ENCODE results near the gene RIC8B. TPM values are rescaled to one million over a fixed set of nuclear protein-coding genes. Genes with fewer than 3 reads are reported as not detected.

Gene RIC8B
- total RNA-seq, 6 experiments from 2014 or later, result 8.0 to 12.0 (median 10.2) TPM

- DNase-seq, result no peak
- Mint-ChIP-seq H3K4me3 (no peak overlapping the region), H3K4me1 (ENCODE audit: low read depth) (no peaks in the 10 kb centered on the region; the same call in 1 of the 2 replicates), H3K27me3 (ENCODE audit: insufficient read depth) (peaks cover 2% of the 10 kb centered on the region), H3K9me3 (no peaks in the 10 kb centered on the region; the same call in 1 of the 2 replicates), H3K36me3 (ENCODE audit: low read depth) (no peaks in the 10 kb centered on the region), H3K27ac (no peak overlapping the region)
- no peak for TF ChIP-seq CTCF (IDR thresholded peaks at IDR 0.05)
These were observed 24.0 kb upstream of the RIC8B start for GRCh38 chr12:106750524-106750923.

- no peak overlapping the region for H3K4me3 Mint-ChIP-seq
These were observed 21.0 kb upstream of the RIC8B start for GRCh38 chr12:106753526-106753925.

GRCh38 chr12:106754331-106754730 lies 20.2 kb upstream of the RIC8B start:
- Mint-ChIP-seq H3K27me3 (ENCODE audit: insufficient read depth) (peaks cover 2% of the 10 kb centered on the region), H3K9me3 (no peaks in the 10 kb centered on the region; the same call in 1 of the 2 replicates), H3K4me3 (no peak overlapping the region), H3K36me3 (ENCODE audit: low read depth) (no peaks in the 10 kb centered on the region), H3K27ac (no peak overlapping the region), H3K4me1 (ENCODE audit: low read depth) (no peaks in the 10 kb centered on the region; the same call in 1 of the 2 replicates)
- TF ChIP-seq CTCF (IDR thresholded peaks at IDR 0.05), result no peak
- DNase-seq, result no peak

More at GRCh38 chr12:106753526-106753925, 21.0 kb upstream of the RIC8B start:
- TF ChIP-seq CTCF (IDR thresholded peaks at IDR 0.05), result no peak
- H3K27ac Mint-ChIP-seq, result no peak overlapping the region
- H3K4me1 Mint-ChIP-seq (ENCODE audit: low read depth), result no peaks in the 10 kb centered on the region; the same call in 1 of the 2 replicates
- no peaks in the 10 kb centered on the region for H3K36me3 Mint-ChIP-seq (ENCODE audit: low read depth)
- peaks cover 2% of the 10 kb centered on the region for H3K27me3 Mint-ChIP-seq (ENCODE audit: insufficient read depth)
- DNase-seq, result no peak
- no peaks in the 10 kb centered on the region; the same call in 1 of the 2 replicates for H3K9me3 Mint-ChIP-seq

- DNase-seq, result no peak
- Mint-ChIP-seq H3K4me1 (ENCODE audit: low read depth) (peaks cover 6% of the 10 kb centered on the region; the same call in 1 of the 2 replicates), H3K27ac (no peak overlapping the region), H3K36me3 (ENCODE audit: low read depth) (no peaks in the 10 kb centered on the region), H3K9me3 (no peaks in the 10 kb centered on the region; the same call in 1 of the 2 replicates), H3K27me3 (ENCODE audit: insufficient read depth) (peaks cover 2% of the 10 kb centered on the region), H3K4me3 (no peak overlapping the region)
- no peak for TF ChIP-seq CTCF (IDR thresholded peaks at IDR 0.05)
These were observed 16.7 kb upstream of the RIC8B start for GRCh38 chr12:106757623-106758348.

- Mint-ChIP-seq H3K27ac (no peak overlapping the region), H3K4me1 (ENCODE audit: low read depth) (peaks cover 6% of the 10 kb centered on the region; the same call in 1 of the 2 replicates), H3K27me3 (ENCODE audit: insufficient read depth) (no peaks in the 10 kb centered on the region; the same call in none of the 2 replicates), H3K9me3 (no peaks in the 10 kb centered on the region), H3K4me3 (no peak overlapping the region), H3K36me3 (ENCODE audit: low read depth) (no peaks in the 10 kb centered on the region)
- DNase-seq, result no peak
- no peak for TF ChIP-seq CTCF (IDR thresholded peaks at IDR 0.05)
These were observed 16.0 kb upstream of the RIC8B start for GRCh38 chr12:106758349-106759110.

All from HFFc6 (cell line).